Panc1 (cell line): ENCODE results near the gene KCNQ2.

Experiments
- POLR2AphosphoS5 ChIP-seq: IDR thresholded peaks from 2 replicates; pipeline ENCODE4 v1.6.1; 2012; ENCODE audit warnings: mild to moderate bottlenecking, low read depth, low read length, moderate library complexity
- TF ChIP-seq, protein P1 (sequence below): fragments of 450-650 bp; IDR thresholded peaks from 2 replicates; pipeline ENCODE4 v1.5.1; 2017; ENCODE audit warnings: mild to moderate bottlenecking

- TF ChIP-seq, protein P1, sequence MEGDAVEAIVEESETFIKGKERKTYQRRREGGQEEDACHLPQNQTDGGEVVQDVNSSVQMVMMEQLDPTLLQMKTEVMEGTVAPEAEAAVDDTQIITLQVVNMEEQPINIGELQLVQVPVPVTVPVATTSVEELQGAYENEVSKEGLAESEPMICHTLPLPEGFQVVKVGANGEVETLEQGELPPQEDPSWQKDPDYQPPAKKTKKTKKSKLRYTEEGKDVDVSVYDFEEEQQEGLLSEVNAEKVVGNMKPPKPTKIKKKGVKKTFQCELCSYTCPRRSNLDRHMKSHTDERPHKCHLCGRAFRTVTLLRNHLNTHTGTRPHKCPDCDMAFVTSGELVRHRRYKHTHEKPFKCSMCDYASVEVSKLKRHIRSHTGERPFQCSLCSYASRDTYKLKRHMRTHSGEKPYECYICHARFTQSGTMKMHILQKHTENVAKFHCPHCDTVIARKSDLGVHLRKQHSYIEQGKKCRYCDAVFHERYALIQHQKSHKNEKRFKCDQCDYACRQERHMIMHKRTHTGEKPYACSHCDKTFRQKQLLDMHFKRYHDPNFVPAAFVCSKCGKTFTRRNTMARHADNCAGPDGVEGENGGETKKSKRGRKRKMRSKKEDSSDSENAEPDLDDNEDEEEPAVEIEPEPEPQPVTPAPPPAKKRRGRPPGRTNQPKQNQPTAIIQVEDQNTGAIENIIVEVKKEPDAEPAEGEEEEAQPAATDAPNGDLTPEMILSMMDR, result no peak
- TF ChIP-seq POLR2AphosphoS5, result no peak
Observed at GRCh38 chr20:63507083-63507743, 34.8 kb upstream of the KCNQ2 start.
